Neural progenitor cell (in vitro differentiated cells): ENCODE data around the gene COPS7B. TPM values are rescaled to one million over a fixed set of nuclear protein-coding genes. Genes with fewer than 3 reads are reported as not detected.

Experiments
- DNase-seq: peaks from one replicate; pipeline ENCODE4 v3.0.0-alpha.2; 2016; ENCODE audit warnings: low spot score
- H2AFZ ChIP-seq: fragments of 200-600 bp; sonication (generic); replicated peaks from 2 replicates; pipeline ENCODE4 v1.6.1; 2016; ENCODE audit warnings: antibody characterized with exemption
- H3F3A ChIP-seq: fragments of 200-600 bp; sonication (generic); 2 replicates; pipeline ENCODE4 v1.6.1; 2016; ENCODE audit warnings: antibody characterized with exemption, low read depth
- H3K27ac ChIP-seq: fragments of 200-600 bp; sonication (generic); 2 replicates; pipeline ENCODE4 v1.5.1; 2016; ENCODE audit warnings: mild to moderate bottlenecking
- H3K27me3 ChIP-seq: fragments of 200-600 bp; sonication (generic); 2 replicates; pipeline ENCODE4 v1.6.1; 2016; ENCODE audit warnings: mild to moderate bottlenecking, moderate library complexity
- H3K36me3 ChIP-seq: fragments of 200-600 bp; sonication (generic); 2 replicates; pipeline ENCODE4 v1.5.1; 2016
- H3K4me1 ChIP-seq: fragments of 200-600 bp; sonication (generic); 2 replicates; pipeline ENCODE4 v1.6.1; 2016; ENCODE audit warnings: mixed run types
- H3K4me2 ChIP-seq: fragments of 200-600 bp; sonication (generic); 2 replicates; pipeline ENCODE4 v1.6.1; 2016
- H3K4me3 ChIP-seq: fragments of 200-600 bp; sonication (generic); 2 replicates; pipeline ENCODE4 v1.5.1; 2016
- H3K79me2 ChIP-seq: fragments of 200-600 bp; sonication (generic); 2 replicates; pipeline ENCODE4 v1.6.1; 2016; ENCODE audit warnings: low read depth
- H3K9ac ChIP-seq: fragments of 200-600 bp; sonication (generic); 2 replicates; pipeline ENCODE4 v1.6.1; 2016
- H3K9me3 ChIP-seq: fragments of 200-600 bp; sonication (generic); 2 replicates; pipeline ENCODE4 v1.5.1; 2016; ENCODE audit warnings: low read depth
- H4K20me1 ChIP-seq: fragments of 200-600 bp; sonication (generic); 2 replicates; pipeline ENCODE4 v1.6.1; 2016; ENCODE audit warnings: low read depth
- H3K27ac Mint-ChIP-seq: 3 replicates; pipeline ENCODE4 v1.8.0; 2021; ENCODE audit warnings: mixed read lengths
- H3K27me3 Mint-ChIP-seq: 2 replicates; pipeline ENCODE4 v1.8.0; 2022; ENCODE audit warnings: low read depth, mild to moderate bottlenecking, inconsistent platforms, moderate library complexity, mixed read lengths; ENCODE audit not compliant: insufficient read depth
- H3K36me3 Mint-ChIP-seq: 3 replicates; pipeline ENCODE4 v1.8.0; 2021; ENCODE audit warnings: mixed read lengths
- H3K4me1 Mint-ChIP-seq: 3 replicates; pipeline ENCODE4 v1.8.0; 2021; ENCODE audit warnings: mixed read lengths
- H3K4me3 Mint-ChIP-seq: 3 replicates; pipeline ENCODE4 v1.8.0; 2021; ENCODE audit warnings: mild to moderate bottlenecking, moderate library complexity, mixed read lengths
- H3K9me3 Mint-ChIP-seq: 3 replicates; pipeline ENCODE4 v1.8.0; 2020; ENCODE audit warnings: mixed read lengths
- CTCF ChIP-seq: fragments of 200-600 bp; sonication (generic); IDR thresholded peaks from 2 replicates; pipeline ENCODE4 v1.5.1; 2017; ENCODE audit warnings: antibody characterized with exemption, mild to moderate bottlenecking
- EZH2 ChIP-seq: fragments of 200-600 bp; sonication (generic); IDR thresholded peaks from 2 replicates; pipeline ENCODE4 v1.6.1; 2017; ENCODE audit warnings: antibody characterized with exemption, mild to moderate bottlenecking, moderate library complexity
- EZH2phosphoT487 ChIP-seq: fragments of 200-600 bp; sonication (generic); IDR thresholded peaks from 2 replicates; pipeline ENCODE4 v1.6.1; 2017; ENCODE audit warnings: antibody characterized with exemption
- total RNA-seq: library from RNA; depleted of rRNA; stranded (reverse); fragments of >200 nt; gene quantifications from 2 replicates; pipeline ENCODE4 v1.2.3, GENCODE V29; 2015; ENCODE audit warnings: low replicate concordance

The COPS7B gene
- total RNA-seq, 1 donor from 2014 or later = 63.3 TPM

DNA sequence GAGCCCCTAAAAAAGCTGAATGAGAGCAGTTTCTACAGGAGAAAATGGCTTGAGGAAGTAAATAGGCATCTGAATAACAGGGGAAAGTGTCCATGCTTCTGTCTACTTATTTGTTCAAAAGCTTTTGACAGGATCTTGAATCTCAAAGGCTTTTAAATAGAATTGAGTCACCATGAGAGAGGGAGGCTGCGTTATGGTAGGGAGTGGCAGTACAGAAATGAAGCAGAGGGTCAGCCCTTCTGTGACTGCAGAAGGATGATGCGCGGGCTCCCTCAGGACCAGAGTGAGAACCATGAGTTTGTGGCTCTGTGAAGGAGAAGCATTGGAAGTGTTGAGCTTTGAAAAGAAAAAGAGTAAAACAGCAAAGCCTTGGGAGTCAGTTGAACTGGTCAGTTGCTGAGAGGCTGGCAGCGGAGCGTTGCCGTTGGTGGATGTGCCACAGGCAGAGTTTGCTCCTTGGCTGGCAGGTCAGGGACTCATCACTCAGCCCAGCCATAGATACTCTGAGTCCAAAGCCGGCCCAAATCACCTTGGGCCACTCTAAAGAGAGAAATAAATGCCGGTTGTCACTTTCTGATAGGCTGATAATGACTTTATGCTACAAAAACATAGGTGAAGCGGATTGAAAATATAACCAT is 17.4 kb downstream of the COPS7B start:
- H3K36me3 ChIP-seq = peaks cover 4% of the 10 kb centered on the region
- H3K27ac Mint-ChIP-seq = no peak overlapping the region
- peaks cover 45% of the 10 kb centered on the region for H4K20me1 ChIP-seq
- H3K4me3 Mint-ChIP-seq = no peak overlapping the region
- no peak overlapping the region for H2AFZ ChIP-seq
- no peak for DNase-seq
- no peaks in the 10 kb centered on the region for H3K27me3 Mint-ChIP-seq
- peaks cover 16% of the 10 kb centered on the region for H3K79me2 ChIP-seq
- H3K27me3 ChIP-seq = no peaks in the 10 kb centered on the region
- H3K4me1 Mint-ChIP-seq = no peaks in the 10 kb centered on the region
- H3F3A ChIP-seq = peaks cover 5% of the 10 kb centered on the region
- peaks cover 7% of the 10 kb centered on the region for H3K36me3 Mint-ChIP-seq
- peaks cover 5% of the 10 kb centered on the region for H3K4me1 ChIP-seq
- H3K27ac ChIP-seq = no peak overlapping the region
- TF ChIP-seq EZH2phosphoT487 (no peak), CTCF (no peak), EZH2 (no peak)
- H3K9me3 Mint-ChIP-seq = no peaks in the 10 kb centered on the region
- H3K4me2 ChIP-seq = no peak overlapping the region
- H3K9me3 ChIP-seq = no peaks in the 10 kb centered on the region
- H3K4me3 ChIP-seq = no peak overlapping the region
- H3K9ac ChIP-seq = no peak overlapping the region

DNA sequence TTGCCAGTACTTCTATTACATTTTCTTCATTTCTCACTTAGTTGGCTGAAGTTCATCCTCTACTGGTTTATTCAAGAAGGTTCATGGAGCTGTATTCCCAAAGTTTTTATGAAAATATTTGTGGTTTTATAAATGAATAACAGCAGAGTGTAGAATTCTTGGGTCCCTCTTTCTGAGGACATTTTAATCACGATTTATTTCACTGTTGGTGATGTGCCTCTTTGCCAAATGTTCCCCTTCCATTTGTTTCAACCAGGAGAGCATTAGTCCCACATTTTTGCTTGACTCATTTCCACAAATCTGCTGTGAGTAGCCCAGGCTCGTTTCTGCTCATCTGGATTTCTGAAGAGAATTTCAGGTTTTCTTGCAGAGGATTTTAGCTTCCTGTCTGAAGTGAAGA is 20.8 kb downstream of the COPS7B start:
- no peak overlapping the region for H3K27ac ChIP-seq
- peaks cover 5% of the 10 kb centered on the region for H3K4me1 ChIP-seq
- Mint-ChIP-seq H3K4me1 (no peaks in the 10 kb centered on the region), H3K36me3 (peaks cover 13% of the 10 kb centered on the region), H3K27ac (no peak overlapping the region), H3K9me3 (no peaks in the 10 kb centered on the region), H3K27me3 (no peaks in the 10 kb centered on the region), H3K4me3 (no peak overlapping the region)
- peaks cover 28% of the 10 kb centered on the region for H4K20me1 ChIP-seq
- H2AFZ ChIP-seq = no peak overlapping the region
- DNase-seq = no peak
- H3K4me2 ChIP-seq = no peak overlapping the region
- no peak for TF ChIP-seq CTCF
- TF ChIP-seq EZH2phosphoT487 = no peak
- no peak for TF ChIP-seq EZH2
- no peaks in the 10 kb centered on the region for H3K27me3 ChIP-seq
- peaks cover 4% of the 10 kb centered on the region for H3K36me3 ChIP-seq
- peaks cover 9% of the 10 kb centered on the region for H3K79me2 ChIP-seq
- no peaks in the 10 kb centered on the region for H3K9me3 ChIP-seq
- no peak overlapping the region for H3K9ac ChIP-seq
- H3F3A ChIP-seq = no peaks in the 10 kb centered on the region
- no peak overlapping the region for H3K4me3 ChIP-seq

DNA sequence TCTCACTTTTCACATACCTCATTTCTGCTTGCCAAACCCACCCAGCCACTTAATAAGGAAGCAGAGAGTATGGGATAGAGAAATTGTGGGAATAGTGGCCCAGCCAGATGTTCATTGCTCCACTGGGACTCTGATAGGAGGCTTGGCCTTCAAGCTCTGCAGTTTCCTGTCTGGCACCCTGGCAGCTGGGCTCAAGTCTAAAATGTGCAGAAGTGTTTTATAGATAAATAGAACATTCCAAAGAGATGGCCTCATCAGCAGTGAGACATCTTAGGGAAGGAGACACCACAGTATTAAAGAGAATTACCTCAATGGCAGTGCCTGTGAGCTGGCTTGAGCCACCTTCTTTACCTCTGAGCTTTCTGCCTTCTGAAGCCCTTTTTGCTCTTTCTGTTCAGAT is 24.7 kb downstream of the COPS7B start:
- H3K4me3 ChIP-seq = no peak overlapping the region
- H3K4me1 Mint-ChIP-seq = no peaks in the 10 kb centered on the region
- no peak overlapping the region for H3K4me3 Mint-ChIP-seq
- H3K9me3 Mint-ChIP-seq = peaks cover 6% of the 10 kb centered on the region
- no peak overlapping the region for H3K27ac ChIP-seq
- no peaks in the 10 kb centered on the region for H3K27me3 ChIP-seq
- H3K79me2 ChIP-seq = no peaks in the 10 kb centered on the region
- no peak for DNase-seq
- no peaks in the 10 kb centered on the region for H3K9me3 ChIP-seq
- TF ChIP-seq EZH2 = no peak
- no peak for TF ChIP-seq EZH2phosphoT487
- TF ChIP-seq CTCF = no peak
- H4K20me1 ChIP-seq = peaks cover 4% of the 10 kb centered on the region
- H3K36me3 ChIP-seq = no peaks in the 10 kb centered on the region
- H3K4me2 ChIP-seq = no peak overlapping the region
- no peaks in the 10 kb centered on the region for H3K4me1 ChIP-seq
- H3K27me3 Mint-ChIP-seq = no peaks in the 10 kb centered on the region
- peaks cover 37% of the 10 kb centered on the region for H3K36me3 Mint-ChIP-seq
- H3F3A ChIP-seq = no peaks in the 10 kb centered on the region
- H2AFZ ChIP-seq = no peak overlapping the region
- H3K27ac Mint-ChIP-seq = no peak overlapping the region
- no peak overlapping the region for H3K9ac ChIP-seq
